B cell (primary cell): Measurements from ENCODE around the gene C6orf132. TPM values are rescaled to one million over a fixed set of nuclear protein-coding genes. Genes with fewer than 3 reads are reported as not detected.

Experiments
- ATAC-seq: fragments of 200-7000 bp; cut with Tn5 transposase; one replicate; pipeline ENCODE4 v1.10.0; 2021; ENCODE audit warnings: low read depth, mild to moderate bottlenecking, moderate number of reproducible peaks, moderate library complexity
- CTCF ChIA-PET: fragments of 350-600 bp; sonication (Branson Sonifier 250); formaldehyde crosslinking; loops from one replicate; lab custom pipeline; 2021; ENCODE audit warnings: antibody characterized with exemption, inconsistent platforms; lab: Charles Lee
- POLR2A ChIA-PET: fragments of 350-600 bp; sonication (Branson Sonifier 250); formaldehyde crosslinking; loops from one replicate; lab custom pipeline; 2021; ENCODE audit warnings: antibody characterized with exemption; lab: Charles Lee
- DNase-seq: peaks from one replicate; pipeline ENCODE4 v3.0.0; 2013
- H2AFZ ChIP-seq: 2 replicates; pipeline ENCODE4 v1.6.1; 2012; ENCODE audit warnings: mild to moderate bottlenecking, low read depth, low read length; ENCODE audit not compliant: insufficient read depth, poor library complexity, severe bottlenecking
- H3K27ac ChIP-seq, 2 donors: 1 replicate in 1 of 2; 2 replicates in 1 of 2; pipeline ENCODE4 v1.5.1; 2012 to 2013; ENCODE audit warnings: low read length in 2 of 2, mild to moderate bottlenecking in 2 of 2, moderate library complexity in 1 of 2
- H3K27me3 ChIP-seq, 4 experiments: fragments of 200-600 bp in 1 of 4; sonication (generic) in 1 of 4; replicated peaks in 1 of 4; 1 replicate in 2 of 4; 2 replicates in 2 of 4; pipeline versions ENCODE4 v1.6.1 to v1.7.0; 2013 to 2016; ENCODE audit warnings: low read length in 3 of 4, mild to moderate bottlenecking in 2 of 4, mixed read lengths in 1 of 4, moderate library complexity in 1 of 4; ENCODE audit not compliant: insufficient read depth in 4 of 4, control insufficient read depth in 3 of 4; ENCODE audit errors: control extremely low read depth in 1 of 4
- H3K36me3 ChIP-seq, 2 experiments: replicated peaks in 1 of 2; 1 replicate in 1 of 2; 2 replicates in 1 of 2; pipeline versions ENCODE4 v1.6.1 to v1.7.1; 2013; ENCODE audit warnings: low read length in 1 of 2; ENCODE audit not compliant: insufficient read depth in 2 of 2, control insufficient read depth in 1 of 2; ENCODE audit errors: control extremely low read depth in 1 of 2, extremely low read depth in 1 of 2
- H3K4me1 ChIP-seq, 2 donors: fragments of 200-600 bp in 1 of 2; sonication (generic) in 1 of 2; 1 replicate in 1 of 2; 2 replicates in 1 of 2; pipeline versions ENCODE4 v1.5.1 to v1.6.1; 2013 to 2017; ENCODE audit warnings: low read length in 2 of 2; ENCODE audit not compliant: control insufficient read depth in 2 of 2, insufficient read depth in 2 of 2
- H3K4me2 ChIP-seq: replicated peaks from 2 replicates; pipeline ENCODE3; 2012; ENCODE audit warnings: mild to moderate bottlenecking, low read depth, low read length; ENCODE audit not compliant: poor library complexity, severe bottlenecking
- H3K4me3 ChIP-seq, 5 experiments: fragments of 200-600 bp in 1 of 5; sonication (generic) in 1 of 5; 1 replicate in 3 of 5; 2 replicates in 2 of 5; pipeline versions ENCODE4 v1.5.1 to v1.7.0; 2011 to 2016; ENCODE audit warnings: low read length in 4 of 5, mild to moderate bottlenecking in 4 of 5, low read depth in 2 of 5, control low read depth in 1 of 5, moderate library complexity in 1 of 5; ENCODE audit not compliant: insufficient read depth in 1 of 5; ENCODE audit errors: control extremely low read depth in 1 of 5, extremely low read depth in 1 of 5
- H3K79me2 ChIP-seq: fragments of 200-600 bp; sonication (generic); one replicate; pipeline ENCODE4 v1.6.0; 2016; ENCODE audit warnings: low read length; ENCODE audit not compliant: control insufficient read depth, insufficient read depth
- H3K9ac ChIP-seq: fragments of 200-600 bp; sonication (generic); 2 replicates; pipeline ENCODE4 v1.6.1; 2017; ENCODE audit warnings: mild to moderate bottlenecking, low read length, moderate library complexity
- H3K9me3 ChIP-seq, 3 donors: one replicate each; pipeline versions ENCODE4 v1.6.1 to v1.7.1; 2013; ENCODE audit warnings: low read length in 2 of 3; ENCODE audit not compliant: control insufficient read depth in 2 of 3, insufficient read depth in 1 of 3; ENCODE audit errors: control extremely low read depth in 1 of 3
- H4K20me1 ChIP-seq: 2 replicates; pipeline ENCODE4 v1.6.0; 2012; ENCODE audit warnings: mild to moderate bottlenecking, low read length; ENCODE audit not compliant: insufficient read depth, control insufficient read depth, poor library complexity, severe bottlenecking
- H3K27ac Mint-ChIP-seq: one replicate; pipeline ENCODE4 v1.8.0; 2021; ENCODE audit warnings: mixed read lengths
- H3K27me3 Mint-ChIP-seq: one replicate; pipeline ENCODE4 v1.8.0; 2021; ENCODE audit warnings: mixed read lengths
- H3K4me1 Mint-ChIP-seq: one replicate; pipeline ENCODE4 v1.8.0; 2021; ENCODE audit warnings: mixed read lengths
- H3K4me3 Mint-ChIP-seq: one replicate; pipeline ENCODE4 v1.8.0; 2021; ENCODE audit warnings: mixed read lengths
- H3K9me3 Mint-ChIP-seq: one replicate; pipeline ENCODE4 v1.8.0; 2022; ENCODE audit warnings: mixed read lengths; ENCODE audit not compliant: insufficient read depth
- EZH2 ChIP-seq: IDR thresholded peaks from 2 replicates; pipeline ENCODE4 v1.6.1; 2012; ENCODE audit warnings: borderline replicate concordance, low read depth, mild to moderate bottlenecking, moderate library complexity, low read length; ENCODE audit not compliant: insufficient read depth, poor library complexity, severe bottlenecking
- WGBS: methylation state at CpG from one replicate; pipeline ENCODE4 v1.1.5; 2013; ENCODE audit warnings: missing lambda C conversion rate; ENCODE audit not compliant: insufficient coverage; 5-methylcytosine and 5-hydroxymethylcytosine counted together
- intact Hi-C: fragments of 100-400 bp; cut with micrococcal nuclease; formaldehyde crosslinking; loops from one replicate; pipeline ENCODE4 v1.10.0; 2022
- polyA plus RNA-seq: library from polyadenylated mRNA; depleted of rRNA; stranded (reverse); fragments of >200 nt; gene quantifications from 2 replicates; pipeline ENCODE4 v1.2.3, GENCODE V29; 2012
- total RNA-seq, 2 donors: library from RNA; stranded (reverse); fragments of 120-200 nt in 1 of 2; gene quantifications; 1 replicate in 1 of 2; 2 replicates in 1 of 2; pipeline versions ENCODE4 v1.2.3 to v1.2.4, GENCODE V29; 2013 to 2022
- TF ChIP-seq, protein P1 (sequence below): fragments of 200-600 bp; IDR thresholded peaks from one replicate; pipeline ENCODE4 v1.8.0; 2022; ENCODE audit warnings: antibody characterized with exemption, mild to moderate bottlenecking

The C6orf132 gene
- total and polyA plus RNA-seq, 2 donors (not counting 1 experiment from before 2014, with no cell fraction given) = 0.05 TPM; not detected in 1

DNA sequence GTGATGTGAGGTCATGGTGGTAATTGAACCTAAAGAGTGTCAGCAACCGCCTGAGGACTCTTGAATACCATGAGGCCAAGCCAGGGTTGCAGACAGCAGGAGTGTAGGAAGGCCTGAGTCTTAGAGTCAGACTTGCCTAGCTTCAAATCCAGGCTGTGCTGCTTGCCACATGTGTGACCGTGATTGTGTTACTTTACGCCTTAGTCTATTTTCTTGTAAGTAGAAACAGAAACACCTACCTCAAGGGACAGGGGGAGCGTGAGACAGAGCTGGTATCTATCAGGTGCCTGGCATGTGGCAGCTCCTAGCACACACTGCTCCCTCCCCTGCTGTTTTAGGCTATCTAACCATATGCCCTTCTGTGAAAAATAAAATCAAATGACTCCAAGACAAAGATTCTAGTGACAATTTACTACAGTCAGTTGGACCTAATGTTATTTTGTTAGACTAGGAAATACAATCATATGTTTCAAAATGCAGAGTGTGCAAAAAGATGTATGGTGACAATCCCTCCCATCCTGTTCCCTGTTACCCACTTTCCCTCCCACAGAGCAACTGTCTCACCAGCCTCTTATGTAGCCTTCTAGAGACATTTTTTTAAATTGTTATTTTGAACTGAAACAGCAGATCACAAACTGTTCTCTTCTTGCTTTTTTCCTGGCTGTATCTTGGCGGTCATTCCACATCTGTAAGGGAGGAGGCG is 70.4 kb downstream of the C6orf132 start:
- DNase-seq (no peak), ATAC-seq (no peak)
- Histone ChIP-seq H3K36me3 (peaks cover 5 to 71% of the 10 kb centered on the region in 2 experiments), H3K27me3 (no peaks in the 10 kb centered on the region), H2AFZ (no peak overlapping the region), H3K9ac (no peak overlapping the region), H3K4me3 (no peak overlapping the region), H3K4me1 (no peaks in the 10 kb centered on the region), H3K27ac (no peak overlapping the region), H4K20me1 (no peaks in the 10 kb centered on the region), H3K9me3 (no peaks in the 10 kb centered on the region), H3K79me2 (no peaks in the 10 kb centered on the region), H3K4me2 (no peak overlapping the region)
- ChIA-PET CTCF (interaction anchor here (1.1 to 3.4 kb wide), 2 partner anchors 27 to 475 kb away, joined by 4 to 14 read pairs; no protein-coding TSS in a partner anchor), POLR2A (interaction anchor here (0.6 kb wide), 1 partner anchor 617 kb away, joined by 5 read pairs; no protein-coding TSS in a partner anchor)
- no peaks in the 10 kb centered on the region for H3K9me3 Mint-ChIP-seq
- TF ChIP-seq EZH2 = no peak
- TF ChIP-seq, protein P1, sequence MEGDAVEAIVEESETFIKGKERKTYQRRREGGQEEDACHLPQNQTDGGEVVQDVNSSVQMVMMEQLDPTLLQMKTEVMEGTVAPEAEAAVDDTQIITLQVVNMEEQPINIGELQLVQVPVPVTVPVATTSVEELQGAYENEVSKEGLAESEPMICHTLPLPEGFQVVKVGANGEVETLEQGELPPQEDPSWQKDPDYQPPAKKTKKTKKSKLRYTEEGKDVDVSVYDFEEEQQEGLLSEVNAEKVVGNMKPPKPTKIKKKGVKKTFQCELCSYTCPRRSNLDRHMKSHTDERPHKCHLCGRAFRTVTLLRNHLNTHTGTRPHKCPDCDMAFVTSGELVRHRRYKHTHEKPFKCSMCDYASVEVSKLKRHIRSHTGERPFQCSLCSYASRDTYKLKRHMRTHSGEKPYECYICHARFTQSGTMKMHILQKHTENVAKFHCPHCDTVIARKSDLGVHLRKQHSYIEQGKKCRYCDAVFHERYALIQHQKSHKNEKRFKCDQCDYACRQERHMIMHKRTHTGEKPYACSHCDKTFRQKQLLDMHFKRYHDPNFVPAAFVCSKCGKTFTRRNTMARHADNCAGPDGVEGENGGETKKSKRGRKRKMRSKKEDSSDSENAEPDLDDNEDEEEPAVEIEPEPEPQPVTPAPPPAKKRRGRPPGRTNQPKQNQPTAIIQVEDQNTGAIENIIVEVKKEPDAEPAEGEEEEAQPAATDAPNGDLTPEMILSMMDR = no peak
- intact Hi-C loops = no loop called here
- H3K27ac Mint-ChIP-seq = no peak overlapping the region
- H3K4me1 Mint-ChIP-seq = no peaks in the 10 kb centered on the region
- no peaks in the 10 kb centered on the region for H3K27me3 Mint-ChIP-seq
- no peak overlapping the region for H3K4me3 Mint-ChIP-seq
- 0% methylated on average over 1 of the region's 6 CpGs for WGBS

DNA sequence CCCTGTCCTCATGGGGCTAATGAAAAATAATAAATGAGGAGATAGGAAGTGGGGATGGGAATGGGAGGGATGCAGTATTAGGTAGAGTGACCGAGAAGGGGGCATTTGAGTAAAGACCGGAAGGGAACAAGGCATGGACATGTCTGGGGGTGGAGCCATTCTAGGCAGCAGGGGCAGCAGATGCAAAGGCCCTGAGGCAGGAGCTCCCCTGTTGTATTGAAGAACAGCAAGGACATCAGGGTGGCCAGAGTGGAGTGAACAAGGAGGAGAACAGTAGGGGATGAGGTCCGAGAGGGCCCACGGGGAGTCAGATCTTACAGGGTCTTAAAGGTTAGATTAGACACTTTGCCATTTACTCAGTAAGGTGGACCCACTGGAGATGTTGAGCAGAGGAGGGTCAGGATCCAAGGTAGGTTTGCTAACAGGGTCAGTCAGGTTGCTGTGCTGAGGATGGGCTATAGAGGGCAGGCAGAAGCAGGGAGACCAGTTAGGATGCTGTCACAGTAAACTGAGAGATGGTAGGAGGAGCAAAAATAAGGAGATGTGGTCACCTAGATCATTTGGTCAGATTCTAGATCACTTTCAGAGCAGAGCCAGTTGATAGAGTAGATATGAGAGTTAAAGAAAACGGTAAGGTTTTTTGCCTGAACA is 73.4 kb downstream of the C6orf132 start:
- no peak for ATAC-seq
- intact Hi-C loops = no loop called here

More for the DNA sequence above, 73.4 kb downstream of the C6orf132 start:
- TF ChIP-seq, protein P1 = no peak
- no peak for TF ChIP-seq EZH2
- H3K4me3 Mint-ChIP-seq = no peak overlapping the region
- Histone ChIP-seq H3K9ac (no peak overlapping the region), H3K27me3 (no peaks in the 10 kb centered on the region), H3K79me2 (no peaks in the 10 kb centered on the region), H3K9me3 (no peaks in the 10 kb centered on the region), H3K4me2 (no peak overlapping the region), H3K4me3 (no peak overlapping the region), H2AFZ (no peak overlapping the region), H3K4me1 (no peaks in the 10 kb centered on the region), H4K20me1 (no peaks in the 10 kb centered on the region), H3K36me3 (peaks cover 5 to 74% of the 10 kb centered on the region in 2 experiments), H3K27ac (no peak overlapping the region)
- no peak overlapping the region for H3K27ac Mint-ChIP-seq
- no peak for DNase-seq
- H3K9me3 Mint-ChIP-seq = no peaks in the 10 kb centered on the region
- WGBS = 95% methylated on average over 5 of the region's 5 CpGs
- no peaks in the 10 kb centered on the region for H3K4me1 Mint-ChIP-seq
- CTCF ChIA-PET = no interaction called here
- H3K27me3 Mint-ChIP-seq = no peaks in the 10 kb centered on the region
- POLR2A ChIA-PET = no interaction called here
